HL-60 (cell line): ENCODE measurements around the gene PGBD5.

Experiments
- DNase-seq, 2 experiments: peaks; one replicate each; pipeline ENCODE4 v3.0.0-alpha.2; 2010 to 2020; ENCODE audit warnings: low read depth in 1 of 2, low spot score in 1 of 2
- H3K27ac ChIP-seq: fragments of 250-450 bp; sonication (Bioruptor Pico); replicated peaks from 2 replicates; pipeline ENCODE4 v1.5.1; 2020; ENCODE audit warnings: mild to moderate bottlenecking, moderate library complexity
- H3K27me3 ChIP-seq: fragments of 250-450 bp; sonication (Bioruptor Pico); 2 replicates; pipeline ENCODE4 v1.5.1; 2021; ENCODE audit warnings: mild to moderate bottlenecking, moderate library complexity; ENCODE audit not compliant: insufficient read depth, poor library complexity, severe bottlenecking
- H3K4me3 ChIP-seq: replicated peaks from 2 replicates; pipeline ENCODE4 v1.5.1; 2011; ENCODE audit warnings: mild to moderate bottlenecking, control low read depth, low read length; ENCODE audit not compliant: insufficient read depth
- GABPA ChIP-seq: IDR thresholded peaks from 2 replicates; pipeline ENCODE4 v1.6.1; 2012; ENCODE audit warnings: low read depth
- POLR2AphosphoS5 ChIP-seq: IDR thresholded peaks from 2 replicates; pipeline ENCODE4 v1.6.1; 2012; ENCODE audit warnings: low read depth
- SPI1 ChIP-seq: IDR thresholded peaks from 2 replicates; pipeline ENCODE4 v1.6.1; 2012; ENCODE audit warnings: low read depth, mild to moderate bottlenecking, borderline replicate concordance
- TF ChIP-seq, protein P1 (sequence below): IDR thresholded peaks from one replicate; pipeline ENCODE4 v1.5.1; 2011; ENCODE audit warnings: low read length, control low read depth, inconsistent platforms; ENCODE audit not compliant: insufficient read depth
- TF ChIP-seq, protein P2 (sequence below): IDR thresholded peaks from 2 replicates; pipeline ENCODE4 v1.6.1; 2012; ENCODE audit warnings: low read depth; ENCODE audit not compliant: insufficient replicate concordance

The PGBD5 gene

DNA sequence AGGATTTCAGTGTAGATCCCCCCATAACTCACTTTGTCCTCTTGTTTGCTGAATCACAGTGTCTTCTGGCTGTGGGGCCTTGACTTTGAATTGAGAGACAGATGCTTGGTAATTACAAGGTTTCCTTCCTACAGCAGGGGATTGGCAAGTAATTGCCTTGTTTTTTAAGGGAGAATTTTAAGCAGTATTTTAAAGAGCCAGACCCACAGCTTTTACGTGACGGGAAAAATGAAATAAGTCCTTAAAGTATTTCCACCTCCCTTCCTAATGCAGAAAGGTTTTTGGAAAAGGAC, 41.0 kb downstream of the PGBD5 start:
- no peak for TF ChIP-seq GABPA
- TF ChIP-seq, protein P1, sequence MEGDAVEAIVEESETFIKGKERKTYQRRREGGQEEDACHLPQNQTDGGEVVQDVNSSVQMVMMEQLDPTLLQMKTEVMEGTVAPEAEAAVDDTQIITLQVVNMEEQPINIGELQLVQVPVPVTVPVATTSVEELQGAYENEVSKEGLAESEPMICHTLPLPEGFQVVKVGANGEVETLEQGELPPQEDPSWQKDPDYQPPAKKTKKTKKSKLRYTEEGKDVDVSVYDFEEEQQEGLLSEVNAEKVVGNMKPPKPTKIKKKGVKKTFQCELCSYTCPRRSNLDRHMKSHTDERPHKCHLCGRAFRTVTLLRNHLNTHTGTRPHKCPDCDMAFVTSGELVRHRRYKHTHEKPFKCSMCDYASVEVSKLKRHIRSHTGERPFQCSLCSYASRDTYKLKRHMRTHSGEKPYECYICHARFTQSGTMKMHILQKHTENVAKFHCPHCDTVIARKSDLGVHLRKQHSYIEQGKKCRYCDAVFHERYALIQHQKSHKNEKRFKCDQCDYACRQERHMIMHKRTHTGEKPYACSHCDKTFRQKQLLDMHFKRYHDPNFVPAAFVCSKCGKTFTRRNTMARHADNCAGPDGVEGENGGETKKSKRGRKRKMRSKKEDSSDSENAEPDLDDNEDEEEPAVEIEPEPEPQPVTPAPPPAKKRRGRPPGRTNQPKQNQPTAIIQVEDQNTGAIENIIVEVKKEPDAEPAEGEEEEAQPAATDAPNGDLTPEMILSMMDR, result no peak
- TF ChIP-seq SPI1, result no peak
- TF ChIP-seq, protein P2, sequence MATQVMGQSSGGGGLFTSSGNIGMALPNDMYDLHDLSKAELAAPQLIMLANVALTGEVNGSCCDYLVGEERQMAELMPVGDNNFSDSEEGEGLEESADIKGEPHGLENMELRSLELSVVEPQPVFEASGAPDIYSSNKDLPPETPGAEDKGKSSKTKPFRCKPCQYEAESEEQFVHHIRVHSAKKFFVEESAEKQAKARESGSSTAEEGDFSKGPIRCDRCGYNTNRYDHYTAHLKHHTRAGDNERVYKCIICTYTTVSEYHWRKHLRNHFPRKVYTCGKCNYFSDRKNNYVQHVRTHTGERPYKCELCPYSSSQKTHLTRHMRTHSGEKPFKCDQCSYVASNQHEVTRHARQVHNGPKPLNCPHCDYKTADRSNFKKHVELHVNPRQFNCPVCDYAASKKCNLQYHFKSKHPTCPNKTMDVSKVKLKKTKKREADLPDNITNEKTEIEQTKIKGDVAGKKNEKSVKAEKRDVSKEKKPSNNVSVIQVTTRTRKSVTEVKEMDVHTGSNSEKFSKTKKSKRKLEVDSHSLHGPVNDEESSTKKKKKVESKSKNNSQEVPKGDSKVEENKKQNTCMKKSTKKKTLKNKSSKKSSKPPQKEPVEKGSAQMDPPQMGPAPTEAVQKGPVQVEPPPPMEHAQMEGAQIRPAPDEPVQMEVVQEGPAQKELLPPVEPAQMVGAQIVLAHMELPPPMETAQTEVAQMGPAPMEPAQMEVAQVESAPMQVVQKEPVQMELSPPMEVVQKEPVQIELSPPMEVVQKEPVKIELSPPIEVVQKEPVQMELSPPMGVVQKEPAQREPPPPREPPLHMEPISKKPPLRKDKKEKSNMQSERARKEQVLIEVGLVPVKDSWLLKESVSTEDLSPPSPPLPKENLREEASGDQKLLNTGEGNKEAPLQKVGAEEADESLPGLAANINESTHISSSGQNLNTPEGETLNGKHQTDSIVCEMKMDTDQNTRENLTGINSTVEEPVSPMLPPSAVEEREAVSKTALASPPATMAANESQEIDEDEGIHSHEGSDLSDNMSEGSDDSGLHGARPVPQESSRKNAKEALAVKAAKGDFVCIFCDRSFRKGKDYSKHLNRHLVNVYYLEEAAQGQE, result no peak
- no peak for TF ChIP-seq POLR2AphosphoS5
- DNase-seq, result no peak
- H3K4me3 ChIP-seq, result no peak overlapping the region
- no peak overlapping the region for H3K27ac ChIP-seq
- peaks cover 3% of the 10 kb centered on the region for H3K27me3 ChIP-seq

DNA sequence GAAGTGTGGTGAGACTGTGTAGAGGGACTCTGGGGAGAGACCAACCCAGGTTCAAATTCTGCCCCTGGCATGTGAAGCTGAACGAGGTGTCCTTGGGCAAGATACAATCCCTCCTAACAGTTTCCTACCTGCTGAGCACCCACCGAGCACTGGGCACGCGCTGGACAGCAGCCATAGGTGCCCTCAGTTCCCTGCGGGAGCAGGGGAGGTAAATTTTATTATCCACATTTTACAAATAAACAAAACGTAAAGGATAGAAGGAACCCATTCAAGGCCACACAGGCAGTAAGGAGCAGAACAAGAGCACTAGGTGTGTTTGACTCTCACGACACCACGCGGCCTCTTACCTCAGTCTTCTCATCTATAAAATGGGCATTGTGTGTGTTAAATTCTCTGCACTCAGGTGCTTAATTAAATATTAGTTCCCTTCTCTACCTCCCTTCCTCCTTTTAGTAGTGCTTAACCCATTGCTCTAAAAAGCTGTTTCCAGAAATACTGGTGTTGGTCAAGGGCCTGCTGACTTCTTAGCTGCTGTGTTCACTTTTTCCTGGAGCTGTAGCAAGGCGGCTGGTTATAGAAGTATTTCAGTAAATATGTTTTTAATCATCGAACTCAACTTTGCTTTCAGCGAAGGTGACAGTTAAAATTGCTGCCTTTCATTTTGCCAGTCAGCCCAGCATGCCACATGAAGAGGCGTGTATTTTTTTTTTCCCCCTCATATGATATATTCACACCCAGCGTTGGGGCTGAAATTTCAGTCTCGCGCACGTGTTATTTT, 41.6 kb downstream of the PGBD5 start:
- no peak overlapping the region for H3K4me3 ChIP-seq
- TF ChIP-seq SPI1 (no peak), GABPA (no peak), POLR2AphosphoS5 (no peak)
- TF ChIP-seq, protein P2, result no peak
- TF ChIP-seq, protein P1, result no peak
- peaks cover 3% of the 10 kb centered on the region for H3K27me3 ChIP-seq
- no peak for DNase-seq
- no peak overlapping the region for H3K27ac ChIP-seq

DNA sequence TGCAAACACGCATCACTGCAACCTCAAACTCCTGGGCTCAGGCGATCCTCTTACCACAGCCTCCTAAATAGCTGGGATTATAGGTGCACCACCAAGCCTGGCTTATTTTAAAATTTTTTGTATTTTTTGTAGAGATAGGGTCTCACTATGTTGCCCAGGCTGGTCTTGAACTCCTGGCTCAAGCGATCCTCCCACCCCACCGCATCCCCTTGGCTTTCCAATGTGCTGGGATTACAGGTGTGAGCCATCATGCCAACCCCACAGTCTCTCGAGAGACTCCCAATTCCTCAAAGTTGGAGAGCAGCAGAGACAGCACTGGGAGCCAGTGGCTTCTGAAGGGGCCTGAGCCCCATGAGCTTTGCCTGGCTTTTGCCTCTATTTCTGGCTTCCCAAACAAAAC, 42.7 kb downstream of the PGBD5 start:
- Histone ChIP-seq H3K4me3 (no peak overlapping the region), H3K27ac (no peak overlapping the region), H3K27me3 (peaks cover 3% of the 10 kb centered on the region)
- TF ChIP-seq POLR2AphosphoS5 (no peak), SPI1 (no peak), GABPA (no peak)
- TF ChIP-seq, protein P1, result no peak
- TF ChIP-seq, protein P2, result no peak
- no peak for DNase-seq
